Fibroblast of the aortic adventitia (primary cell): ENCODE data around the gene DMKN. TPM values are rescaled to one million over a fixed set of nuclear protein-coding genes. Genes with fewer than 3 reads are reported as not detected.
A peak's percentile ranks its signal among the peaks of the same experiment; 100 is the strongest.

Experiments
- DNase-seq: peaks from one replicate; pipeline ENCODE4 v3.0.0-alpha.2; 2010; ENCODE audit warnings: low read depth
- H3K4me3 ChIP-seq: 2 replicates; pipeline ENCODE4 v1.5.1; 2011; ENCODE audit warnings: low read depth, mild to moderate bottlenecking, control low read depth, low read length, moderate library complexity
- total RNA-seq: library from RNA; depleted of rRNA; stranded (reverse); fragments of >200 nt; gene quantifications from 2 replicates; pipeline ENCODE4 v1.2.3, GENCODE V29; 2012; ENCODE audit warnings: low replicate concordance
- TF ChIP-seq, protein P1 (sequence below): IDR thresholded peaks from 2 replicates; pipeline ENCODE4 v1.5.1; 2011; ENCODE audit warnings: mild to moderate bottlenecking, low read length, control low read depth, inconsistent platforms; ENCODE audit not compliant: insufficient read depth

The DMKN gene
- total RNA-seq, 1 donor: 11.4 TPM

DNA sequence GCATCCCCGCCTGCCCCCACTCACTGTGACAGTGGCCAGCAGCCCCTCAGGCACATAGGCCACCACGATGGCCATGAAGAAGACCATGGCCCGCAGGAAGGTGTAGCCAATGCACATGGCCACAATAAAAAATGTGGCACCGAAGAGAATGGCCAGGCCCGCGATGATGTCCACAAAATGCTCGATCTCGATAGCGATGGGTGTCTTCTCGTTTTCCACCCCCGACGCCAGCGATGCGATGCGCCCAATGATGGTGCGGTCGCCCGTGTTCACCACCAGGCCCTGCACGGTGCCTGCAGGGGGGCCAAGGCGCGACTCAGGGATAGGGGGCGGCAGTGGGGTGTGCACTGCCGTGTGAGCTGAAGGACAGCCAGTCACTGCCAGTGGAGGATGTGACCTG lies 46.3 kb upstream of the DMKN start:
- H3K4me3 ChIP-seq: no peak overlapping the region
- DNase-seq: no peak
- TF ChIP-seq, protein P1, sequence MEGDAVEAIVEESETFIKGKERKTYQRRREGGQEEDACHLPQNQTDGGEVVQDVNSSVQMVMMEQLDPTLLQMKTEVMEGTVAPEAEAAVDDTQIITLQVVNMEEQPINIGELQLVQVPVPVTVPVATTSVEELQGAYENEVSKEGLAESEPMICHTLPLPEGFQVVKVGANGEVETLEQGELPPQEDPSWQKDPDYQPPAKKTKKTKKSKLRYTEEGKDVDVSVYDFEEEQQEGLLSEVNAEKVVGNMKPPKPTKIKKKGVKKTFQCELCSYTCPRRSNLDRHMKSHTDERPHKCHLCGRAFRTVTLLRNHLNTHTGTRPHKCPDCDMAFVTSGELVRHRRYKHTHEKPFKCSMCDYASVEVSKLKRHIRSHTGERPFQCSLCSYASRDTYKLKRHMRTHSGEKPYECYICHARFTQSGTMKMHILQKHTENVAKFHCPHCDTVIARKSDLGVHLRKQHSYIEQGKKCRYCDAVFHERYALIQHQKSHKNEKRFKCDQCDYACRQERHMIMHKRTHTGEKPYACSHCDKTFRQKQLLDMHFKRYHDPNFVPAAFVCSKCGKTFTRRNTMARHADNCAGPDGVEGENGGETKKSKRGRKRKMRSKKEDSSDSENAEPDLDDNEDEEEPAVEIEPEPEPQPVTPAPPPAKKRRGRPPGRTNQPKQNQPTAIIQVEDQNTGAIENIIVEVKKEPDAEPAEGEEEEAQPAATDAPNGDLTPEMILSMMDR: no peak

DNA sequence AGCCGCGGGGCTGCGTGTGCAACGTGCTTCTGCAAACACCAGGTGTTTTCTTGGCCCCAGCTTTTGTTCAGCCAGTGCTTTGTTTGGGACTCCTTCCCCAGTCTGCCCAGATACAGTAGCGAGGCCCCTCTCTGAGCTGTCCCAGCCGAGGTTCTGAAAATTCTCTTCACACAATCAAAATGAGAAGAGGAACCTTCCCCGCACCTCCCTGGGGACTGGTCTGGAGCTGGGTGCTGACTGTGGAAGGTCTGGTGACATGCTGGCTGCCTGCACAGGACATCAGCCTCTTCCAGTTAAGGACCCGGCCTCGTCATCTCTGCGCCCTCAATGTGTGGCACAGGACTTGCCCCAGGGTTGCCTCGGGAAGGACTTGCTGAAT lies 45.8 kb upstream of the DMKN start:
- H3K4me3 ChIP-seq: no peak overlapping the region
- no peak for DNase-seq
- TF ChIP-seq, protein P1: no peak

DNA sequence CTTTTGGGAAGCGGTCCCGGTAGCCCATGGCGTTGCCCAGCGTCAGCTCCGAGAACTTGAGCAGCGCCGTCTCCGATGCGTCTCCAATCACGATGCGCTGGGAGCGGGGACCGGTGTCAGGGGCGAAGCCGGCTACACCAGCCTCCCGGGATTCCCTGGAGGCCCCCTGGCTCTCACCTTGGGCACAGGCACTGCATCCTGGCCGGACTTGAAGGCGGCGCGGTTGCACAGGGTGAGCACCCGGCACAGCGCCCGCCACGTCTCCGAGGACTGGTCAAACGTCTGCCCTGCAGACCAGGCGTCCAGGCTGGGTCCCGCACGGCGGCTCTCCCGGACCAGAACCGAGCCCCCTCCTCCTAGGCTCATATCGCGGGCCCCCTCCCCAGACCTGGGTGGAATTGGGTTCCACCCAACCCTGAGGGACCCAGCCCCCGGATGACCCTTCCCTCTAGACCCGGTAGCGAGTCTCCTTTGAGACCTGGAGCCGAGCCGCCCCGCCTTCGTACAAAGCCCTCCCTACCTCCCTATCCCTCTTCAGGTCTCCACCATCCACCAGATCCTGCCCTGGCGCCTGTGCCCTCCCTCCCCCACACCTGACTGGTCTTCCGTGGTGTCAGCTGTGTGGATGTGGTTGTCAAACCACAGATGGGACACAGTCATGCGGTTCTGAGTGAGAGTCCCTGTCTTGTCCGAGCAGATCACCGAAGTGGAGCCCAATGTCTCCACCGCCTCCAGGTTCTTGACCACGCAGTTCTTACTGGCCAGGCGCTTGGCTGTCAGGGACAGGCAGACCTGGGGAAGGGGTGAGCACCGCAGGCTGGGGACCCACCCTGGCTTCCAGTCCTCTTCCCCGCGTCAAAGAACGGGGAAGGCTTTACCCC lies 45.2 kb upstream of the DMKN start:
- TF ChIP-seq, protein P1: no peak
- no peak for DNase-seq
- peak overlapping the region; percentile 54 for H3K4me3 ChIP-seq

DNA sequence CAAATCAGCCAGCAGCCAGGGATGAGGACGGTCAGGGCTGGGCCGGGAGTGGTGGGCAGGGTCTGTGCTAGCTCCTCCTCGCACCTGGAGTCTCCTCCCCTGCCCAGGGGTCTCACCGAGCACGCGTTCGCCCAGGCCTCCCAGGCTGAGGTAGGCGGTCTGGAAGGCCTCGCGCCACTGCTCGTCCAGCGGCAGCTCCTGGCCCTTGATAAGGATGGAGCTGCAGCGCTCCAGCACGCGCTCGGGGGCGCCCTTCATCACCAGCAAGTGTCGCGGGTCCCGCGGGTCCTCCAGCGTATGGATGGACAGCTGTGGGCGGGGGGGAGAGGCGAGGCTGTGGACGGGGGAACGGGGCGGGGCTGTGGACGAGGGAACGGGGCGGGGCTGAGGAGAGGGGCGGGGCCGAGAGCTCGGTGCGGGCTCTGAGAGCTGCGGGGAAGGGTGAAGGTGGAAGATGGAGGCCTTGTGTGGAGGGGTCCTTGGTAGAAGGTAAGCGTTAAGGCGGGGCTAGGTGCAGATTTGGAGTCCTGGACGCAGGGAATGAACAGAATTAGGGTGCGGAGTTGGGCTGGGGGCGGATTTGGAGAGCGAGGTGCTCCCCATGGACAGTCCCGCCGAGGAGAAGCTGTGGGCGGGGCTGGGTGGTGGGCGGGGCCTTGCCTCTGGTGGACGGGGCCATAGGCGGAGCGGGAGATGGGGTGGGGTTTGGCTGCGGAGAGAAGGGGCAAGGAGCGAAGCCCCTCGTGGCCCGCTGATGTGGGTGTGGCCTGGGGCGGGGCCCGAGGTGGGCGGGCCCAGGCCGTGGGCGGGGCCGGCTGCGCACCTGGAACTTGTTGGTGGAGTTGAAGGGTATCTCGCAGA lies 44.3 kb upstream of the DMKN start:
- H3K4me3 ChIP-seq: peak overlapping the region; percentile 54
- DNase-seq: peak; percentile 16

GRCh38 chr19:35556846-35557538 lies 43.5 kb upstream of the DMKN start:
- H3K4me3 ChIP-seq: no peak overlapping the region
- no peak for DNase-seq

More for the DNA sequence above, 44.3 kb upstream of the DMKN start:
- TF ChIP-seq, protein P1: no peak

More at GRCh38 chr19:35556846-35557538, 43.5 kb upstream of the DMKN start:
- TF ChIP-seq, protein P1: no peak
